NCI-H524 (cell line): ENCODE data around the gene MAN2B1.
"Not testable (repeated sequence)": the region's sequence is repeated elsewhere in the genome, so short reads cannot be mapped to it uniquely, and the experiment has no call there.

Experiments used
- DNase-seq, 2 experiments: peaks; one replicate each; lab custom pipeline; 2025; lab: John Stamatoyannopoulos, UW

Gene MAN2B1

DNA sequence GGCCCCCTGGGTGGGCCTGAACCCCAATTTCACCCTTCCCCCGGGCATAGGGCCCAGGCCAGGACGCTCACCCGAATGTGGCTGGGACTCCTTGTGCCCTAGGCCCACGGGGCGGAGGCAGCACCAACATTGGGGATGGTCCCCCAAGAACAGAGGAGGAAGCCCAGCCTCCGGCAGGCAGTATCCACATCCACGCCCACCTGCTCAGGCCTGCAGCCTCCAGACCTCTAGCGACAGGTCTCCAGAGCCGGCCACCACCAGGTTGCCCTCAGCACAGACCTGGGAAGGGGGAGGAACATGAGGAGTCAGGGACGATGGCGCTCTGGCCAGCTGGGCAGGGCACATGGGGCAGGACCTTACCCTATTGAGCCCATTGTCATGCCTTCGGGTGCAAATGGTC lies 22.5 kb upstream of the MAN2B1 start:
- DNase-seq = no peak

DNA sequence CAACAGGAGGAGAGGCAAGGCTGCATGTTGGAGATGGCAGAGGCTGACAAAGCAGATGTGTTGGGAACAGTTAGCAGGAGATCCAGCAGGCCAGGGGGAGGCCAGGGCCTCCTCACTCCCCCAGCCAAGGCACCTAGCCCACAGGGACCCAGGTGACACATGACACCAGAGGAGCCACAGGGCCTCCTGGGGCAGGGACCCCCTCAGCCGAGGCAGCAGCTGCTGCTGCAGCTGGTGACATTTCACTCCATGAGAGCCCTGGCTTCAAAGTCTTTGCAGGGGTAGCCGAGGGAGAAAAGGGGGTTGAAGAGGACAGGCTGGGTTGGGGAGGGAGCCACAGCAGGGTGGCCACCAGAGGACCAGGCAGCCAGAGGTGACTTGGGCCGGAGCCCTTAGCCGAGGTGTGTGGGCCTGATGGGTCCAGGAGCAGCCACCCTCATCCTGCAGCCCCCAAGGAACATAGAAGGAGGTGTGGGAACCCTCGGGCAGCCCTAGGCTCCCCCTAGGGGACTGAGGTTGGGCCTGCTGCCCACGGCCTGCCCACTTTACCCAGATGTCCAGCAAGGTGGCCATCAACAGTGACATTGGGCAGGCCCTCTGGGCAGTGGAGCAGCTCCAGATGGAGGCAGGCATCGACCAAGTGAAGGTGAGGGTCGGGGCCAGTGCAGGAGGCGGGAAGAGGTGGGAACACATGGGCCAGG lies 21.1 kb upstream of the MAN2B1 start, which contains the start of gene GNG14:
TSS of gene GNG14 (plus strand) at position 503 of the 701 bp plus-strand sequence. CDS start at position 554, 51 bp downstream.
- peak in 1 of 2 experiments; percentile 77 for DNase-seq

DNA sequence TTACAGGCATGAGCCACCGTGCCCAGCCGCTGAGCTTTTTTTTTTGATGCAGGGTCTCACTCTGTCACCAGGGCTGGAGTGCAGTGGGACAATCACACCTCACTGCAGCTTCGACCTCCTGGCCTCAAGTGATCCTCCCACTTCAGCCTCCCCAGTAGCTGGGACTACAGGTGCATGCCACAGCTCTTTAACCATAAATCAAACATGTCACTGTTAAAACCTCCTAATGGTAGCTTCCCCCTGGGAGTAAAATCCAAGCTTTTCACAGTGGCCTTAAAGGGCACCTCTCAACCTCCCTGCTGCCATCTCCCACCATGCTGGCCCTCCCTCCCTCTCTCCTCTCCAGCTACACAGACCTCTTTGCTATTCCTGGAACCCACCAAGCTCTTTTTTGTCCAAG lies 19.3 kb upstream of the MAN2B1 start:
- no peak for DNase-seq

DNA sequence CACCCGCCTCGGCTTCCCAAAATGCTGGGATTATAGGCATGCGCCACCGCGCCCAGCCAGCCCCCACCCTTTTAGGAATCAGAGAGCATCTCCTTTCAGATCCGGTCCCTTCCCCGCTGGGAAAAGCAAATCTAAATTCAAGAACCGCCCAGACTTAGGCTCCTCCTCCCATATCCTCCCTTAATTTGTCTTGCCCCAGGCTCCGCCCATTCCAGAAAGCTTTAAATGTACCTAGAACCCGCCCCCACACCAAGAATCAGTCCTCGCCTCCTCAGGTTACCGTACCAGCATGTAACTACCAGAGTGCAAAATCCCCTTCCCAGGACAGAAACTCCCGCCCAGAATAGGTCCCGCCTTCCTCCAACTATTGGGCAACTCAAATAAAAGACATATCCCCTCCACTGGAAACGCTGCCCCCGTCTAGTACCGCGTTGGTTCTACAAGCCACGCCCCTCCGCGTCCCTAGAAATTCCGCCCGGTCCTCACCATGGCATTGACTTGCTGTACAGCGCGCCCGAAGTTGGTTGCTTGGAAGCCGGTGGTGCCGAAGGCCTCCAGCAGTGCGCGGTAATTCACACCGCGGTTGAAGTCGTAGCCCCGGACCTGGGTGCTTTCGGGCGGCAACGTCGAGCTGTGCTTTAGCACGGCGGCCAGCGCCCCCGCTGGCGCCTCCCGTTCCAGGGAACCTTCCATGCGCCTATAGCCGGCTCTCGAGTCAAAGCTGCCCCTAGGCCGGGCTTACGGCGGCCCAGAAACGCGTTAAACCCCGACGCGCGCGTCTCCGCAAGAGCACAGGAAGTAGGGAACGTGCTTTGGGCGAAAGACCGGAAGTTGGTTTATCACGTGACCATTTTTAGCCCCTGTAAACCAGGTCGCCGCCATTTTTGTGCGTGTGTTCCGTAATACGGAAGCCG lies 14.8 kb upstream of the MAN2B1 start, which contains the start of gene DHPS:
TSS of gene DHPS (minus strand) at position 807 of the 914 bp plus-strand sequence. CDS start at position 693, 114 bp downstream.
- peak; percentile 99 for DNase-seq

DNA sequence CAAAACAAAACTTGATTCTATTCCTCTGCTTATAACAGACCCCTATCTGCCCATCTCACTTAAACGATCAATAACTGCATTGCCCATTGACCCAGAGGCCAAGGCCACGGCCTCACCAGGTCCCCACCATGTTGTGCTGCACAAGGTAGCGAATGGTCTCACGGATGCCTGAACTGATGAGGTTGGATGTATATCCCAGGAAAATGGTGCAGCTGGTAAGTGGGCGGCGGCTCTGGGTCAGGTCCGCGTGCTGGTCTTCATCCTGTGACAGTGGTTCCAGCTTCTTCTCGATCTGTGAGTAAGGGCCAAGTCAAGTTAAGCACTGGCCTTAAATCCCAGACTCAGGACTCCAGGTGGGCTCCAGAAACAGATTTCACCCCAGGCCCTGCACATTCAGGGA lies 13.5 kb upstream of the MAN2B1 start:
- no peak for DNase-seq

DNA sequence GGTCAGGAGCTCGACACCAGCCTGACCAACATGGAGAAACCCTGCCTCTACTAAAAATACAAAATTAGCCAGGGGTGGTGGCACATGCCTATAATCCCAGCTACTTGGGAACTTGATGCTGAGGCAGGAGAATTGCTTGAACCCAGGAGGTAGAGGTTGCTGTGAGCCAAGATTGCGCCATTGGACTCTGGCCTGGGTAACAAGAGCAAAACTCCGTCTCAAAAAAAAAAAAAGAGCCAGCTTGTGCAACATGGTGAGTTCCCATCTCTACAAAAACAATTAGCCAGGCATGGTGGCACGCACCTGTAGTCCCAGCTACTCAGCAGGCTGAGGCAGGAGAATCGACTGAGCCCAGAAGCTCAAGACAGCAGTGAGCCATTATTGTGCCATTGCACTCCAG lies 11.5 kb upstream of the MAN2B1 start:
- not testable (repeated sequence) for DNase-seq

DNA sequence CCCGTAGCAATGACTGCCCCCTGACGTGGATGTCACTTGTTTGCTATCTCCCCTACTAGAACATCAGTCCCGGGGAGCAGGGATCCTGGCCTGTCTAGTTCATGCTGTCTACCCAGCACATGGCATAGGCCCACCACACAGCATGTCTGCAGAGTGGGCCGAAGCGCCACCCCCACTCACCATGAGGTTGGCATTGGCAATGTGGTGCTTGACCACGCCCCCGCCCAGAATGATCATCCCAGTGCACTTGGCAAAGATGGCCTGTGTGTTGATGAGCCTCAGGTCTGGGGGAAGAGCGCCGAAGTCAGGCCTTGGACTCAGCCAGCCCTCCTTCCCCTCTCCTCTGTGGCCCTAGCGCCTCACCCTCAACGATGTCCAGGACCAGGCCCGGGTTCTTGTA lies 10.4 kb upstream of the MAN2B1 start:
- no peak for DNase-seq

DNA sequence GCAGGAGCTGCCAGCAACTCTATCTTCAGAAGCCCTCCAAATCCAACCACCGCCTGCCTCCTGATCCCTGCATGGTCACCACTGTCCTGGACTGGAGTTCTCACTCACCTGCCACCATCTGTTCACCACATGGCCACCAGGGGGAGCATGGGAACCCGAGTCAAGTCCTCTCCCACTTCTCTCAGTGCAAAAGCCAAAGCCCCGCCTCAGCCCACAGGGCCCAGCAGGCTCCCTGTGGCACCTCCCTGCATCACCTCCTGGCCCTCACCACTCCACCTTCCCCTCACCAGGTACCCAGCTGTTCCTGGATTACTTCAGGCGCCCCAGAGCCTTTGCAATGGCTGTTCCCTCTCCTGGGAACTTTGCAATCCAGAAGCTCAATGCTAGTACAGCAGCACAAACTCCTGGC lies 9.8 kb upstream of the MAN2B1 start:
- peak; percentile 41 to 80 for DNase-seq

DNA sequence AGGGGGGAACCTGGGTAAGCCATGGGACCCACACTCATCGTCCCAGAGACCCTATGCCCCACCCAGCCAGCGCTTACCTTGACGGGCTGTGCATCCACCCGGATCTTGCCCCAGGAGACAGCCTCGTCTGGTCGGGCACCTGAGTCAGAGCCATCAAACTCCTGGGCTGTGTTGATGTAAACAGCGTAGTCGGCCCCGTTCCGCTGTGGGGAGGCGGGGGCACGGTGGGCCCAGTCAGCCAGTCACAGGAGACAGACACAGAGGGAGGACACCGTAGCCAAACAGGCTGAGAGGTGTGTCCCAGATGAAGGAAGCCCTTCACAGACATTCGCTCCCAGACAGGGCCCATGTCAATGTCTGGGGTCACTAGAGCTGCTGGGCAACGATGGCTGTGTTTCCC lies 9.4 kb upstream of the MAN2B1 start:
- DNase-seq = no peak

DNA sequence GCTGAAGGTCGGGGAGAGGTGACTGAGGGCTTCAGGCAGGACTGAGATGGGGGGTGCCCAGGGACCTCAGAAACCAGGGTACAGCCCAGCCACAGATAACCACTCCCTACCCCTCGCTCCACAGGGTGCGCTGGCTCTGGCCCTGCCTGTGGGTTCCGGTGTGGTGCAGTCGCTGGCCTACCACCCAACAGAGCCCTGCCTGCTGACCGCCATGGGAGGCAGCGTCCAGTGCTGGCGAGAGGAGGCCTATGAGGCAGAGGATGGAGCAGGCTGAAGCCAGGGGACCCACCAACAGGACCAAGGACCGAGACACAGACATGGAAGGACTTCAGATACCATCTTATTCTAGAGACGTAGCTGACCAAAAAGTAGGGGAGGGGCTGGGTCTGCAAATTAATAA lies 8.9 kb upstream of the MAN2B1 start:
- DNase-seq = no peak

DNA sequence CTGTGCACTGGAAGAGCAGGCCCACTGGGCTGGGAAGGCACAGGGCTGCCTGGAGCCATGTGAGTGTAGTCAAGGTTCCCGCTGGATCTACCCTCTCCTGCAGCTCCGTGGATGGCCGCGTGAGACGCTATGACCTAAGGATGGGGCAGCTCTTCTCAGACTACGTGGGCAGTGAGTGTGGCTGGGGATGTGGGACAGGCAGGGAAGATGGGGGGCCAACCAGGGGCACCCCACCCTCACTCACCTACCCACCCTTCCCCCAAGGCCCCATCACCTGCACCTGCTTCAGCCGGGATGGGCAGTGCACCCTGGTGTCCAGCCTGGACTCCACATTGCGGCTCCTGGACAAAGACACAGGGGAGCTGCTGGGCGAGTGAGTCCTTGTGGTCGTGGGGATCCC lies 6.2 kb upstream of the MAN2B1 start:
- no peak for DNase-seq

DNA sequence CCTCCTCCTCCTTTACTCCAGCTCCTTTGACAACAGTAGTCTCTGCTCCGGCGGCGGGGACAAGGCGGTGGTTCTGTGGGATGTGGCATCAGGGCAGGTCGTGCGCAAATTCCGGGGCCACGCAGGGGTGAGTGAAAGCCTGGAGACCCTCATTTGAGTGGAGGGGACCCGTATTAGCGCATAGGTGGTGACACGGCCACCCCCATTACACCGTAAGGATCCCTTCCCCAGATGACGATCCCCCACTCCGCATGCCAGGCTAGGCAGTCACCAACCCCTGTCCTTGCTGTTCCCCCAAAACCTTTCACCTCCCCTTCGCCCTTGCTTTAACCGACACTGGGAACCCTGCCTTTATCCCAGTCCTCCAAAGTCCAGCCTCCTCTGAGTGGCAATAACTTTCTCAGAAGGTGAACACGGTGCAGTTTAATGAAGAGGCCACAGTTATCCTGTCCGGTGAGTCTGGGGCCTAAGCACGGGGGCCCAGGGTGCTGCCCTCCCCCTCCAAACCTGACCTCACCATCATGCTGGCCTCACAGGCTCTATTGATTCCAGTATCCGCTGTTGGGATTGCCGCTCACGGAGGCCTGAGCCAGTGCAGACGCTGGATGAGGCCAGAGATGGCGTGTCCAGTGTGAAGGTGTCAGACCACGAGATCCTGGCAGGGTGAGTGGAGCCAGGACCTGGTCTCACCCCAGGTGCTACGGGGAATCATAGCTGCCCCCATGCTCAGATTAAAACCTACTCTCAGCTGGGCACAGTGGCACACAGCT lies 3.8 kb upstream of the MAN2B1 start:
- no peak for DNase-seq

DNA sequence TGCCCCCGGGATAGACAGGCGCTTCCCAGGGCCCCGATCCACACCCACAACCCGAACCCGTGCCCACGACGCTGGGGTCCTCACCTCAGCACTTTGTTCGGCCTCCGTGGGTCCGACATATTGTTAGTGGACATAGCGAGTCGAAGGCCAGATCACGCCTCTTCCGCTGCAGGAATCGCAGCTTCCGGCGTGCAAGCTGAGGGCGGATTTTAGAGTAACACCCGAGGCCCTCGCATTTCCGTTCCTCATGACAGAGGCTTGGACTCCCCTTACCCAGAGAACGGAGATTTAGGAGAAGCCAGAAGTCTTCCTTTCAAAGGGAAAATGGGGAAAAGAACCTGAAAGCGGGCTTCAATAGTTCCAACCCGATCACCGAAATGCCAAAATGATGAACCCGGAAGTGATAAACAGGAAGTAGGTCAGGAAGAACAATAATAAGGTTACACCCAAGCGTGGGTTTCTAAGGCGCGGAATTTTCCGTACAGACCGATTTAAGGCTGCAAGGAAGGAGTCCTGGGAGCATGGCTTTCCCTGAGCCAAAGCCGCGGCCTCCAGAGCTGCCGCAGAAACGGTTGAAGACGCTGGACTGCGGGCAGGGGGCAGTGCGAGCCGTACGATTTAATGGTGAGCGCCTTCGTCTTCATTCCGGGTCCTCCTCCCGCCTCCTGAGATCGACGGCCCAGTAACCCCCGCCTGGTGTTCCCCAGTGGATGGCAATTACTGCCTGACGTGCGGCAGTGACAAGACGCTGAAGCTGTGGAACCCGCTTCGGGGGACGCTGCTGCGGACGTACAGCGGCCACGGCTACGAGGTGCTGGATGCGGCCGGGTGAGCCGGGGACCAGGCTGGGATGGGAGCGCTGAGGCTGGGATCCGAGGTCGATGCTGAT lies 3.0 kb upstream of the MAN2B1 start:
- DNase-seq = peak; percentile 59 to 86

DNA sequence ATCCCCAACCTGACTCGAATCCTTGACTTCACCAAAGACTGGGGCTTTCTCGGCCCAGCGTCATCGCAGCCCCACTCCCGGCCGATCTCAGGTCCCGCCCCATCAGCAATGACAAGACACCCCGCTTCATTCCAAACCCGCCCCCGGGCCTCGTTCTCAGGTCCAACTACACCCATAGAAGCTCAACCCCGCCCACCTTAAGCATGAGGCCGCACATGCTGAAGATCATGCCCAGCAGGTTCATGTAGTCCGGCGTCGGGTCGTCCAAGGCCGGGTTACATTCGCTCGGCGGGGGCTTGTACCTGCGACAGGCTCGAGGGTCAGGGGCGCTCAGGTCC lies 2.4 kb upstream of the MAN2B1 start:
- DNase-seq = no peak

DNA sequence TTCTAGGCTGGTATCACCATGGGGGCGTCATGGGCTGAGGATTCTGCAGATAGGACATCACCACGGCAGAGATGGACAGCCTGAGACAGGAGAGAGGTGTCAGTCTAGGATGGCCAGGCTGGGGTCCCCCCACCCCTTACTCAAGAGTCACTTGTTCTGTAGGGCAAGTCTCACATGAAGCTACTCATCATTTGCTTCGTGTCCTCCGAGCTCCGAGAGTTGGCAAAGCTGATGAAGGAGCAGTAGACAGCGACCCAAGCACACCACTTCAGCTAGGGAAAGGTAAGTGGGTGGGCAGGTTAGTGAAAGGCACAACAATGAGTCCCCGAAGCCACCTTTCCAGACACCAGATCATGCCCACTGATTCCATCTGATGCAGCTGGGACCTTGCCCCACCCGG lies 1.8 kb upstream of the MAN2B1 start:
- DNase-seq = no peak

DNA sequence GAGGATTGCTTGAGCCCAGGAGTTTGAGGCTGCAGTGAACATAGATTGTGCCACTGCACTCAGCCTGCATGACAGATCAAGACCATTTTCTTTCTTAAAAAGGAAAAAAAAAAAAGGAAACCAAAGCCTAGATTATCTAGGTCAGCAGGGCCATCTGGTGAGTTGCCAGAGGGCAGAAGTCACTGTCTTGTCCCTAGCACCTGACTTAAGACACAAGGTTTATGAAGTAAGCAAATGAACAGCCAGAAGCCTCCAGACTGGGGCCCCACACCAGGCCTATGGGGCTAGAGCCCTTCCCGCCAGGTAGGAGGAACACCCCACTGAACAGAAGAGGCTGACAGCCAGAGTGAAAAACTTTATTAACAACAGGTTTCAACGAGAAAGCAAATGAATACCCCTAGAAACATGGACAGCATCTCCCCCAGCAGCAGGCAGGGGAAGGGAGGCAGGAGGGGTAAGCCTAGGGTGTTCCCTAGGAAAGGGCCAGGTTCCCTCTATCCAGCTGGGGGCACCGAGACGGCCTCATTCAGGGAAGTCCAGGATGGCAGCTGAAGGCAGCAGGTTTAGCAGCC lies 1.3 kb upstream of the MAN2B1 start:
- no peak for DNase-seq

DNA sequence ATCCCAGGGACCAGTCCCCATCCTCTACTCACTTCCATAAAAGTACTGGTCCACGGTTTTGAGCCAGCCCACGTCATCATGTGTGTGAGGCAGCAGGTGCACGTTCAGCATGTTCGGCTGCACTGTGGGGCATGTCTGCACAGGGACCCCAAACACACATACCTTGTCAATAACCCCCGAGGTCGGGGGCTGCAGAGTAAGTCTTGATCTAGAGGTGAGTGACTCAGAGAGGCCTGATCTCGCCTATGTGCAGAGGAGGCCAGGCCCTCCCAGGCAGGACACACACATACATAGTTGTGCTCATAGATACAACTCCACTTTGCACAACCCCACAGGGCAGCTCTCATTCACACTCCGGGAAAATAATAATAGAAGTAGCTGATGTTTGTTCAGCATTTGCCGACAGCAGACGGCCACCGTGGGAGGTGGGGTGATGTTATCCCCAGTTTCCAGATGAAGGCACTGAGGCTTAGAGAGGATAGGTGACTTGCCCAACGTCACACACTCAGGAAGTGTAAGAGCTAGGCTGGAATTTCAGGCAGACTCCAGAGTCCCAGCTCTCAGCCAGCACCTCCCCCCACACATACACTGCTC lies 774 bp downstream of the MAN2B1 start:
- no peak for DNase-seq

DNA sequence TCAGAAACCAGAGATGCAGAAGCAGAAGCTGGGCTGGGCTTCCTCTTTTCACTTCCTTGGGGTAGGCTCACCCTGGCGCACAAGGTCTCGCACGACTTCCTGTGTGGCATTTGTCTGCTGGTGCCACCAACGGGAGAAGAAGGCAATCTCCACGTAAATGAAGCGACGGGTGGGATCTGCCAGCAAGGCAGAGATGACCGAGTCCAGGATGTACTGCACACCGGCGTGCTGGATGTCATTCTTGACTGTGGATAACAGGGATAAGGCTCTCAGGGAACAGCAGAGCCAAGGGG lies 1.3 kb downstream of the MAN2B1 start:
- DNase-seq = no peak

DNA sequence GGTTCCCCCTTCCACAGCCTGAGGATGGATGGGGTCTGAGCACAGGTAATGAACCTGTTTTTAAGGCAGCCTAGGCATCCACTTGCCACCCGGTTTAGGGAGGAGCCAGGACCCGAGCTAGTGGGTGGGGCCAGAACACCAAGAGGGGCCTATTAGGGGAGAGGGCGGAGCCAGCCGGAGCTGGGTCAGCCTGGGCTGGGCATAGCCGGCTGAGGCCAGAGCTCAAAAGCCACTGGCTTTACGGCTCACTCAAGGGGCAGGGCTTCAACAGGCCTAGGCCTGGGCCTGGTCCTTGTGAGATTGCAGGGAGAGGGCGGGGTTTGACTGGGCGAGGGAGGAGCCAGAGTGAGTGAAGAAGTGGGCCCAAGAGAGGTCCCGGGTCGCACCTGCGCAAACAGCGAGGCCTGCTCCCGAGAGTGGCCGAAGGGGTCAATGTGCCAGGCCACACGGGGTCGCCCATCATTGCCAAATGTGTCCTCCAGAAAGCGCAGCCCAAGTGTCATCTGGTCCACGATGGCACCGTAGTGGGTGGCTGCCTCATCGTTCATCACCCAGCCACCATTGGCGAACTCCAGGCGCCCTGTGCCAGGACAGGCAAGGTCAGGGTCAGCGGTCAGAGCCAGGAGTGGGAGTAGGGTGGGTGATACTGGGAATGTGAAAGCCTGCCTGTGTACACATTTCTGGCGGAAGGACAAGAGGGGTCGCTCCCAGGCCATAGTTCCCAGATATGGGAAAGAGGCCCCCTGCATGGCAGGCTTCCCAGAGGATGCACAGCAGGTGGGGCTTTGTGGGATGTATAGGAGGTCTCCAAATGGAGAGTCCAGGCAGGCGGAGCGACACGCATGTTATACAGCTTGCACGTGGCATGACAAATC lies 1.9 kb downstream of the MAN2B1 start:
- no peak for DNase-seq

DNA sequence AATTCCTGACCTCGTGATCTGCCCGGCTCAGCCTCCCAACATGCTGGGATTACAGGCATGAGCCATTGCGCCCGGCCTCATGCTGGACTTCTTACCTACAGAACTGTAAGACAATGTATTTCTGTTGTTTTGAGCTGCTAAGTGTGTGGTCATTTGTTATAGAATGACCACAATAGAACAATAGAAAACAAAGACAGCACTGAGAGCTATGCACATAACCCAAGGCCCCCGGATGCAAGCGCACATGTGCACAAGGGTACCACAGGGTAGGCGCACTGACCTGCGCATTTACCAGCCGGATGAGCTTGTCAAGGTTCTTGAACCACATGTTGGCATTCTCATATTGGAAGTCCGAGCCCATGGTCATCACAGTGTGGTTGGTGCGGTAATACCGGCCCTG lies 5.6 kb downstream of the MAN2B1 start:
- no peak for DNase-seq
